Large intestine (tissue), 3 donors: Measurements from ENCODE around the gene CPNE1. TPM values are rescaled to one million over a fixed set of nuclear protein-coding genes. Genes with fewer than 3 reads are reported as not detected.

Source experiments
- DNase-seq, 2 donors: peaks; one replicate each; pipeline versions ENCODE4 v3.0.0 to v3.0.0-alpha.2; 2013
- H3K27ac ChIP-seq: one replicate; pipeline ENCODE4 v1.5.1; 2013; ENCODE audit warnings: low read length
- H3K27me3 ChIP-seq: 2 replicates; pipeline ENCODE4 v1.6.1; 2013; ENCODE audit warnings: low read length; ENCODE audit not compliant: control insufficient read depth, insufficient read depth
- H3K36me3 ChIP-seq: 2 replicates; pipeline ENCODE4 v1.6.1; 2013; ENCODE audit warnings: low read length; ENCODE audit not compliant: control insufficient read depth, insufficient read depth
- H3K4me1 ChIP-seq: one replicate; pipeline ENCODE4 v1.6.1; 2013; ENCODE audit warnings: low read length; ENCODE audit not compliant: control insufficient read depth, insufficient read depth
- H3K4me3 ChIP-seq: one replicate; pipeline ENCODE4 v1.5.1; 2013; ENCODE audit warnings: low read length
- H3K9me3 ChIP-seq: one replicate; pipeline ENCODE4 v1.6.1; 2013; ENCODE audit warnings: mild to moderate bottlenecking, low read depth, low read length, moderate library complexity; ENCODE audit not compliant: control insufficient read depth
- WGBS: methylation state at CpG from one replicate; pipeline ENCODE4 v1.1.5; 2013; ENCODE audit warnings: low lambda C conversion rate; ENCODE audit not compliant: insufficient coverage; 5-methylcytosine and 5-hydroxymethylcytosine counted together
- polyA plus RNA-seq: library from polyadenylated mRNA; unstranded; fragments of 120-200 nt; gene quantifications from one replicate; pipeline ENCODE4 v1.2.1, GENCODE V29; 2013

The CPNE1 gene
- polyA plus RNA-seq, 1 donor, result 150 TPM

GRCh38 chr20:35673884-35674283 is 9.2 kb upstream of the CPNE1 start:
- Histone ChIP-seq H3K9me3 (no peaks in the 10 kb centered on the region), H3K36me3 (peaks cover 54% of the 10 kb centered on the region), H3K27ac (no peak overlapping the region), H3K27me3 (no peaks in the 10 kb centered on the region), H3K4me3 (no peak overlapping the region), H3K4me1 (no peaks in the 10 kb centered on the region)
- no peak for DNase-seq
- no CpG with 5 or more reads among the region's 4 CpGs for WGBS

GRCh38 chr20:35669681-35670080 is 5.0 kb upstream of the CPNE1 start:
- no CpG with 5 or more reads among the region's 1 CpG for WGBS
- no peaks in the 10 kb centered on the region for H3K27me3 ChIP-seq
- no peak overlapping the region for H3K27ac ChIP-seq
- H3K9me3 ChIP-seq, result peaks cover under 1% of the 10 kb centered on the region
- H3K4me1 ChIP-seq, result no peaks in the 10 kb centered on the region
- DNase-seq, result no peak
- H3K36me3 ChIP-seq, result peaks cover 50% of the 10 kb centered on the region
- H3K4me3 ChIP-seq, result no peak overlapping the region

GRCh38 chr20:35669221-35669620 is 4.5 kb upstream of the CPNE1 start:
- no peak overlapping the region for H3K27ac ChIP-seq
- DNase-seq, result no peak
- WGBS, result no CpG with 5 or more reads among the region's 5 CpGs
- no peak overlapping the region for H3K4me3 ChIP-seq
- H3K27me3 ChIP-seq, result no peaks in the 10 kb centered on the region
- no peaks in the 10 kb centered on the region for H3K4me1 ChIP-seq
- peaks cover 3% of the 10 kb centered on the region for H3K9me3 ChIP-seq
- peaks cover 45% of the 10 kb centered on the region for H3K36me3 ChIP-seq

GRCh38 chr20:35665949-35666288 is 1.2 kb upstream of the CPNE1 start:
- Histone ChIP-seq H3K4me3 (no peak overlapping the region), H3K4me1 (peaks cover 4% of the 10 kb centered on the region), H3K27ac (no peak overlapping the region), H3K9me3 (peaks cover 3% of the 10 kb centered on the region), H3K36me3 (peaks cover 21% of the 10 kb centered on the region), H3K27me3 (no peaks in the 10 kb centered on the region)
- 82% methylated on average over 2 of the region's 17 CpGs for WGBS
- DNase-seq, result no peak

GRCh38 chr20:35663516-35664465 is 909 bp downstream of the CPNE1 start:
- Histone ChIP-seq H3K36me3 (peaks cover 2% of the 10 kb centered on the region), H3K9me3 (peaks cover 3% of the 10 kb centered on the region), H3K4me3 (peak overlapping the region; percentile 82), H3K27ac (peak overlapping the region; percentile 97), H3K27me3 (no peaks in the 10 kb centered on the region), H3K4me1 (peaks cover 4% of the 10 kb centered on the region)
- peak; percentile 54 to 74 for DNase-seq
- 0% methylated on average over 1 of the region's 28 CpGs for WGBS

- H3K4me3 ChIP-seq, result peak overlapping the region; percentile 82
Measured at GRCh38 chr20:35662551-35662950, 2.1 kb downstream of the CPNE1 start.

GRCh38 chr20:35661908-35662307 is 2.8 kb downstream of the CPNE1 start:
- H3K27me3 ChIP-seq, result no peaks in the 10 kb centered on the region
- H3K4me1 ChIP-seq, result peaks cover 4% of the 10 kb centered on the region
- H3K27ac ChIP-seq, result no peak overlapping the region
- H3K9me3 ChIP-seq, result peaks cover 3% of the 10 kb centered on the region
- DNase-seq, result no peak
- H3K4me3 ChIP-seq, result no peak overlapping the region
- no peaks in the 10 kb centered on the region for H3K36me3 ChIP-seq
- WGBS, result 17% methylated on average over 2 of the region's 3 CpGs

More at GRCh38 chr20:35662551-35662950, 2.1 kb downstream of the CPNE1 start:
- peaks cover 4% of the 10 kb centered on the region for H3K4me1 ChIP-seq
- H3K27me3 ChIP-seq, result no peaks in the 10 kb centered on the region
- H3K36me3 ChIP-seq, result no peaks in the 10 kb centered on the region
- WGBS, result no CpG with 5 or more reads among the region's 2 CpGs
- H3K9me3 ChIP-seq, result peaks cover 3% of the 10 kb centered on the region
- H3K27ac ChIP-seq, result no peak overlapping the region
- no peak for DNase-seq

- Histone ChIP-seq H3K27me3 (no peaks in the 10 kb centered on the region), H3K4me3 (no peak overlapping the region), H3K27ac (no peak overlapping the region), H3K36me3 (no peaks in the 10 kb centered on the region), H3K9me3 (peaks cover 3% of the 10 kb centered on the region), H3K4me1 (peaks cover 4% of the 10 kb centered on the region)
- 100% methylated on average over 1 of the region's 2 CpGs for WGBS
- no peak for DNase-seq
Measured at GRCh38 chr20:35661053-35661452, 3.6 kb downstream of the CPNE1 start.

- Histone ChIP-seq H3K9me3 (peaks cover 3% of the 10 kb centered on the region), H3K27ac (no peak overlapping the region), H3K27me3 (no peaks in the 10 kb centered on the region), H3K36me3 (peaks cover under 1% of the 10 kb centered on the region), H3K4me1 (peaks cover 4% of the 10 kb centered on the region), H3K4me3 (no peak overlapping the region)
- no CpG with 5 or more reads among the region's 10 CpGs for WGBS
- no peak for DNase-seq
Measured at GRCh38 chr20:35660122-35660937, 4.4 kb downstream of the CPNE1 start.

GRCh38 chr20:35657271-35657670 is 7.4 kb downstream of the CPNE1 start:
- no peaks in the 10 kb centered on the region for H3K27me3 ChIP-seq
- no peak overlapping the region for H3K27ac ChIP-seq
- H3K36me3 ChIP-seq, result peaks cover 29% of the 10 kb centered on the region
- peaks cover 4% of the 10 kb centered on the region for H3K4me1 ChIP-seq
- H3K4me3 ChIP-seq, result no peak overlapping the region
- DNase-seq, result no peak
- WGBS, result no CpG with 5 or more reads among the region's 1 CpG
- H3K9me3 ChIP-seq, result no peaks in the 10 kb centered on the region
